VCaP (cell line): ENCODE measurements around the gene HDLBP.

Source experiments
- H3K27ac ChIP-seq: fragments of 450-650 bp; 2 replicates; pipeline ENCODE4 v1.5.1; 2017
- TF ChIP-seq, protein P1 (sequence below): fragments of 450-650 bp; conservative IDR thresholded peaks from 2 replicates; pipeline ENCODE4 v1.5.1; 2017; ENCODE audit warnings: mild to moderate bottlenecking, moderate library complexity

Gene HDLBP

DNA sequence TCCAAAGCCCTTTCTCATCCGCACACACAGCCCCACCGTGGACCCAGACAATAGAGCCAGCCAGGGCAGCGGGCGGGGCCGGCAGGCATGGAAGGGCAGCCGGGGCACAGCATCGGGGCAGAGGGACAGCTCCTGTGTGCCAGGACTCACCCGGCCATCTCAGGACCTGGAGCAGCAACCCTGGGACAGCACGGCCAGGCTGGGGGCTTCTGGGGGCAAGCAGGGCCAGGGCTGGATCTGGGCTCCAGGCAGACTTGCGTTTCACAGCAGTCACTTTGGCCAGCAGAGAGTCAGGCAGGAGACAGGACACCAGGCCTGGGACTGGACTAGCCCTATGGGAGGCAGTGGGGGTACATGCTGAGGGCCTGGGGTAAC lies 111.5 kb downstream of the HDLBP start:
- TF ChIP-seq, protein P1, sequence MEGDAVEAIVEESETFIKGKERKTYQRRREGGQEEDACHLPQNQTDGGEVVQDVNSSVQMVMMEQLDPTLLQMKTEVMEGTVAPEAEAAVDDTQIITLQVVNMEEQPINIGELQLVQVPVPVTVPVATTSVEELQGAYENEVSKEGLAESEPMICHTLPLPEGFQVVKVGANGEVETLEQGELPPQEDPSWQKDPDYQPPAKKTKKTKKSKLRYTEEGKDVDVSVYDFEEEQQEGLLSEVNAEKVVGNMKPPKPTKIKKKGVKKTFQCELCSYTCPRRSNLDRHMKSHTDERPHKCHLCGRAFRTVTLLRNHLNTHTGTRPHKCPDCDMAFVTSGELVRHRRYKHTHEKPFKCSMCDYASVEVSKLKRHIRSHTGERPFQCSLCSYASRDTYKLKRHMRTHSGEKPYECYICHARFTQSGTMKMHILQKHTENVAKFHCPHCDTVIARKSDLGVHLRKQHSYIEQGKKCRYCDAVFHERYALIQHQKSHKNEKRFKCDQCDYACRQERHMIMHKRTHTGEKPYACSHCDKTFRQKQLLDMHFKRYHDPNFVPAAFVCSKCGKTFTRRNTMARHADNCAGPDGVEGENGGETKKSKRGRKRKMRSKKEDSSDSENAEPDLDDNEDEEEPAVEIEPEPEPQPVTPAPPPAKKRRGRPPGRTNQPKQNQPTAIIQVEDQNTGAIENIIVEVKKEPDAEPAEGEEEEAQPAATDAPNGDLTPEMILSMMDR, result no peak
- no peak overlapping the region for H3K27ac ChIP-seq

DNA sequence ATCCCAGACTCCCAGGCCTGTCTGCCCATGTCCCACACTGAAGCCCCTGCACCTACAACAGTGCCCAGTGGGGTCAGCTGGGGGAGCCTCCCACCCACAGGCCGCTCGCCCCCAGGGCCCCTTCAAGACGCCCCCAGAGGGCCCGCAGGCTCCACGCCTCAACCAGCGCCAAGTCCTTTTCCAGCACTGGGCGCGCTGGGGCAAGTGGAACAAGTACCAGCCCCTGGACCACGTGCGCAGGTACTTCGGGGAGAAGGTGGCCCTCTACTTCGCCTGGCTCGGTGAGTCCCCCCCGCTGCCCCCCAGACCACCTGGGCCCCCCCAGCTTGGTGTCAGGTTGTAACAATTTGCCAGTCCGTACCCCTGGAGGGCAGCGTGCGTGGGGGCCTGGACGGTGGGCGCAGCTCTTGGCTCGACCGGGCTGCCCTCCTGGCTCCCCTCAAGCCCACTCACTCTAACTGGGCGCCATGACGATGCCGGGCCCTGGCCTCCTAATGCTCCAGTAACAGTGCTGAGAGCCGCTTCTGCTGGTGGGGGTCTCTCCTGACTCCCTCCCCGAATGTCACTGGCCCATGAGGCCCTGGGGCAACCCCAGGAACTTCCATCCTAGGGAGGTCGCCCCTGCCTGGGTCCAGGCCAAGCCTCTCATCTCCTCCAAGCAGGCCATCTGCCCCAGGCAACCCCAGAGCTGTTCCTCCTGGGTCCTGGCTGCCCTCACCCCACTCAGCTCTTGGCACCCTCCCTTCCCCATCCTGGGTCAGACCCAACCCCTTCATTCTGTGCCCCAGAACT lies 112.1 kb downstream of the HDLBP start:
- TF ChIP-seq, protein P1, result no peak
- no peak overlapping the region for H3K27ac ChIP-seq

DNA sequence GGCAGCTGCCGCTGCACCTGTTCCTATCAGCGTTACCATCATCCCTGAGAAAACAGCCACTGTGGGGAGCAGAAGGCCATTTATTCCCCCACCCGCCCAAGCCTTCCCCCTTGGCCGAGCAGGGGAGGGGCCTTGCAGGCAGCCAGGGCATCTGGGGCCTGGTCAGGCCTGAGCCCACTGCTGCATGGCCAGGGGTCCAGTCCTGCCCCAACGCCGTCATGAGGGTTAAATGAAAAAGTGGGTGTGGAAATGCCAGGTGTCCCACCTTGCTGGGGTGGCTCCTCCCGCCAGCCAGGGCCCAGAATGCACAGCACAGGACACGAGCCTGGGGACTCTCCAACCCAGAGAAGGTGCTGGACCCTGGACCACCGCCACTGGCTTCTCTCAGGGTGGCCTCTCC lies 112.8 kb downstream of the HDLBP start:
- TF ChIP-seq, protein P1, result no peak

DNA sequence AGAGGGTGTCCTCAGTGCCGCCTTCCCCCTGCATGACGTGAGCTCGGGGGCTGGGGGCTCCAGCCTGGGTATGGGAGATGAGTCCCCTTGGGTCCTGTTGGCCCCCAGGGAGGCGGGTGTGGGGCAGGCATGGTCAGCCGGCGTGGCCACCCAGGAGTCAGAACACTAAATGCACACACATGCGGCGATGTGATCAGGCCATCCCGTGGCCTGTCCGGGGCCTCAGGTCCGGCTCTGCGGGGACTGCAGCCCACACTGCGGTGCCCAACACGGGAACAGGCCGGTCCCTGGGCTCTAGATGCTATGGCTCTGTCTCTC lies 113.2 kb downstream of the HDLBP start:
- TF ChIP-seq, protein P1, result no peak
- H3K27ac ChIP-seq, result no peak overlapping the region

More for the DNA sequence above, 112.8 kb downstream of the HDLBP start:
- no peak overlapping the region for H3K27ac ChIP-seq

DNA sequence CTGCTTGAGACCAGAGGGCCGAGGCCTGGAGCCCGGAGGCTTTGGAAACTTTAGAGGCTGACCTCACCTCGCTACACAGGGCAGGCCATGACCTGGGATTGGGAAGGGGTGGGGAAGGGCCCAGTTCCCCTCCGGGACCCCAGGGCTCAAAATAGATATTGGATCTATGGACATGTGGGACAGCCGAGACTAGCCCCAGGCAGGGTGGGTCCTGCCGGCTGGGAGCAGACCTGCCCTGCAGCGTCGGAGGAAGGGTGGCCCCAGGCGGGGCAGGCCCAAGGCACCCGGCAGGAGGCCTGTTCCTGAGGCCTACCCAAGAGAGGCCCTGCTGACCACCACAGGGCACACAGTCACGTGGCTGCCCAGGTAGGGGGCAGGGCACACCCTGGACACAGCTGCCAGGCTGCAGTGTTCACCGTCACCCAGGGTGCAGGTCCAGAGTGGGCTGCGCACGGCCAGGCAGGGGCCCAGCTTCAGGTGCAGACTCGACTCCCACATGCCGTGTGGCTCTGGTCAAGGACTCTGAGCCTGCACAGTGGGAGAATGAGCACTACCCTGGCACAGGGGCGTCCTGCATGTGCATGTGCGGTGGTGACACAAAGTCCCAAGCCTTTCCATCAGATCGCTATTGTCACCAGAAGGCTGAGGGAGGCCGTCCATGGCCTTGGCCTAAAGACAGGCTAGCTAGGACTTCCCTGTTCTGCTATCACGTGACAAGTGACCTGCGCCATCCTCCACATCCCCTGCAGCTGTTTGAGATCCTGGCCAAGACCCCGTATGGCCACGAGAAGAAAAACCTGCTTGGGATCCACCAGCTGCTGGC lies 113.8 kb downstream of the HDLBP start:
- H3K27ac ChIP-seq, result no peak overlapping the region
- TF ChIP-seq, protein P1, result no peak

DNA sequence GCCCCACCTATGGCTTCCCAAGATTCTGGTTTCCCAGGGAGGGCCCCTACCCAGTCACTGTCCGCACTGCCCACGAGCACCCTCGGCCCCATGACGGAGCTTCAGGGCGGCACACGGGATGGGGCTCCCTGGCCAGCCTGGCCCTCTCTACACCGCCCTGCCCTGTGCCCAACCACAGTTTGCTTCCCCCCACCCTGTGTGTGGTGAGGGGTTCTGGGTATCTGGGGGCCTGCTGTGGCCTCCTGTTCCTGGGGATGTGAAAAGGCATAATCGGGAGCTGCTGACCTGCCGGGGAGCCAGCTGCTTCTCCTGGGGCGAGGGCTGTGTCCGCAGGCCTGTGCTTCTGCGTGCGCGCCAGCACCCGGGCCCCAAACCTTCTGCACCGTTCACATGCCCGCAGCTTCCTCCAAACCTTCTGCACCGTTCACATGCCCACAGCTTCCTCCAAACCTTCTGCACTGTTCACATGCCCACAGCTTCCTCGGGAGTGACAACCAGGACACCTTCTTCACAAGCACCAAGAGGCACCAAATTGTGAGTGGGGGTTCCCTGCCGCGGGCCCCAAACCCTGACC lies 114.6 kb downstream of the HDLBP start:
- H3K27ac ChIP-seq, result no peak overlapping the region
- TF ChIP-seq, protein P1, result no peak
